HG02970 (cell line): ENCODE measurements around the gene SFTPA2.
"Not testable (repeated sequence)": the region's sequence is repeated elsewhere in the genome, so short reads cannot be mapped to it uniquely, and the experiment has no call there.

ENCODE experiments used
- ATAC-seq: cut with Tn5 transposase; IDR thresholded peaks from one replicate; pipeline ENCODE4 v1.9.1; 2021; ENCODE audit warnings: mild to moderate bottlenecking, moderate library complexity, moderate number of reproducible peaks; ENCODE audit not compliant: unreplicated experiment, low FRiP score

The SFTPA2 gene

DNA sequence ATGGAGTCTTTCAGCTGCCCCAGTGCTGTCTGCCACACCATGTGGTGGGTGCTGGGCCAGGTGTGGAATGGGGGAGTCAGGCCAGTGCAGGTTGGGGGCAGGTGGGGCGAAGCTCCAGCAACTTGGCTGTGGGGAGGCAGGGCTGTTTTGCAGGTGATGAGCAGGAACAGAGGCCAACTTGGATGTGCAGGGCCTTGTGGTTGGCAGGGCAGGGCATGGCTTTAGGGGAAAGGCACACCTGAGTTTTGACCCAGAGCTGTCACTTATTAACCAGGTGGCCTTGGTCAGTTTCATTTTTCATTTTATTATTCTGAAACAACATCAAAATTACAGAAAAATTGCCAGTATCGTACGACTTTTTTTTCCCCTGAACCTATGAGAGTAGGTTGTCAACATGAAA lies 1.1 kb upstream of the SFTPA2 start:
- ATAC-seq = no peak

DNA sequence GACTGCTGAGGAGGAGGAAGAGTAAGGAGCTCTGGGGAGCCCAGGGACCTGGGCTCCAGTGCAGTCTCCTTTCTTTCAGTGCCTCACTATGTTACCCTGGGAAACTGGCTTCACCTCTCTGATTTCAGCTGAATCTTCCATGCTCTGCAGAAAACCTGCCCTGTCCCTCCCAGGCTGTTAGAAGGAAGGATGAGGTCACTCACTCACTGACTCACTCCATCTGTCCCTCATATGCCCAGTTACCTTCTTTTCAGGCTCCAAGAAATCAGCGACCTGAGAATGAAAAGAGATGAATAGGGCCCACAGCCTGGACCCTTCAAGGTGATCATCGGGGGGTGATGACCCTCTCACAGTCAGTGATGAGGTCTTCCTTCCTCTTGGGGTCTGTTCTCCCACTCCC lies 481 bp downstream of the SFTPA2 start:
- no peak for ATAC-seq

DNA sequence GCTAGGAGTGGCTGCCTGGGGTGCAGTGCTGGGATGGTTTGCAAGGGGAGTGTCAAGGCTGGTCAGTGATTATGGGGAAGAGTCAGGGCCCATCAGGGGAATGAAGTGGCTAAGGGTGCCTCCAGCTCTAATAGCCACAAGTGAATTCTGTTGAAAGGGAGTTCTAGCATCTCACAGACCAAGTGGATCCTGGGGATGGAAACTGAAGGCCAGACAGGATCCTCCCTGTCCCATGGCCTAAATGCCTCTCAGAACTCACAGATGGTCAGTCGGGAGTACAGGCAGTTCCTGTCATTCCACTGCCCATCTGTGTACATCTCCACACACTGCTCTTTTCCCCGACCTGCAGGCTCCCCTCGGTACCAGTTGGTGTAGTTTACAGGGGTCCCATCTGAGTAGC lies 3.2 kb downstream of the SFTPA2 start:
- ATAC-seq = not testable (repeated sequence)

DNA sequence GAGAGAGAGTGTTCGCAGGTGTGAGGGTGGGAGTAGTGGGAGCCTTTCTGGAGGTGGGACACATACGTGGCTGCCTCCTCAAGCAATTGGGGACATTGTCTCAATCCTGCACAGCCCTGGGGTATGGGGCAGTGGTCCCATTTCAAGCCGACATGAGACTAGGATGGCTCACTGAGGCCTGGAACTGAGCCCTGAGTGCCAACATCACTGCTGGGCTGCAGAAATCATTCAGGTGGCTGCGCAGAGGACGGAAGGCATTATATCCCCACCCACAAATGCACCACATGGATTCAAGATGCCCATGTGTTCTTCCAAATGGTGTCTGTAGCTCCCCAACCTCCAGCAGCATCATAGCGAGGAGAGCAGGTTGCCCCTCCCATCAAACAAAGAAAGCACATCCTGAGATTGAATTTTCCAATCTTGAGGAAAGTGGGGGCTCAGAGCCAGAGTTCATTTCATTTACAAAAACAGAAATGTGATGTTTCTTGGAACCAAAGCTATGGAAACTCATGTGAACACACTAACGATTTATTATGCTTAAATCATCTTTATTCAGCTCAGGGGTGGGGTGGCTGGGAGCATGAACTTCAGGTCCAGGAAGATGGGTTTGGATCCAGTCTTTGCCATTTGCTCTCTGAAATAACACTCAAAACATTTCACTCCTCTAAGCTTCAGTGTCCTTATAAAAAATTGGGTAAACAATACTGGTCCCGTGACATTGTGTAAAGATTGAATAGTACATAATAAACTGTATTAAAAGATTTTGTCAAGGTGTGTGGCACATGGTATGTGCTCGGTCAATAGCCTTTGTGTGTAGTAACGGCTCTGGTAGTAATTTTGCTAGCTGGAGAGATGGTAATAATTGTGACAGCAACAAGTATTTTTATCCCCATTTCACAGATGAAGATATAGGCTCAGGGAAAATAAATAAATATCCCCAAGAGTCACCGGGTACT lies 4.6 kb downstream of the SFTPA2 start:
- ATAC-seq = no peak

DNA sequence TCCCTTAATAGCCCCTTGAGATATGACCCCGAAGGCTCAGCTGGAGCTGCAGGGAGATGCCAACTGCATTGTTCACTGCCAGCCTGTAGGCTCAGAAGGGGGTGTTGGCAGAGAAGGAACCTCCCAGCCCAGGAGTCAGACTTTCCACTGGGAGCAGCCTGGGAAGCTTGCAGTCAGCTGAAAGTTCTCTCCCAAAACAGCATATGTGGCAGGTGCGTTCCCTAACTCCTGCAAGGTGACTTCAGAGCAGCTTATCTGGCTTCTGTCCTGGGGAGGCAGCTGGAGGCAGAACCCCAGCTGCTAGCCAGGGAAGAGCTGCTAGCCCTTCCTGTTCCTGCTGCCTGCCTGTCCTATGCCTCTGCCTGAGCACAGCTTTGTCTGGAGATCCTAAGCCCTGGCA lies 8.1 kb downstream of the SFTPA2 start:
- no peak for ATAC-seq

DNA sequence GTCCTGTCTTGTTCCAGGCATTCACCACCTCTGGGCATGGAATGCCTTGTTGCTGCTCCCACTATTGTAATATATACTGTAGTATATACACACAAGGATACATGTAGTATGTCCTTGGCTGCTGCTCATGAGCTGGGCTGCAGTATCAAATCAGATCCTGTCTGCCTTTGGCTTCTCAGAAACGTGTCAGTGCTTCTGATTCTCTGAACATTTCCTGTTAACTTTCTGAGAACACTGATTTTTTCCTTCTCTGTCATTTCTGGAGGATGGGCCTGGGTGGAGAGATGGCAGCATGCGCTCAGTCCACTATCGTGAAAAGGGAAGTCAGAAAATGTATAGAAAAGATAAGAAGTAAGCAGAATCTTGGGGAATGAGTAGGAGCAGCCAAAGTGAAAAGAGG lies 12.2 kb downstream of the SFTPA2 start:
- ATAC-seq = no peak

DNA sequence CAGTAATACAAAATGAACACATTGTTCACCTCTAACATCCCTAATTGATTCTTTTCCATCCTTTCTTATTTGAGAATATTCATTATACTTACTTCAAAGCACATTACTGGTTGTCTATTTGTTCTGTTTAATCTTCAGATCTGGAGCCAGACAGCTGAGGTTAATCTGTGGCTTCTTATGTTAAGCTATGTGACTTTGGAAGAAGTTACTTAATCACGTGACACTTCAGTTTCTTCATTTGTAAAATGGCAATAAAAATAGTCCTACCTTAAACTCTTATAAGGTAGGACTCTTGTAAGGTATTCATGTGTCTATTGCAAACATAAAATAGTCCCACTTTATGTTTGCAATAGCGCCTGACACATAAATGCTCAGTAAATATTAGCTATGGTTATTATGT lies 13.1 kb downstream of the SFTPA2 start:
- not testable (repeated sequence) for ATAC-seq

DNA sequence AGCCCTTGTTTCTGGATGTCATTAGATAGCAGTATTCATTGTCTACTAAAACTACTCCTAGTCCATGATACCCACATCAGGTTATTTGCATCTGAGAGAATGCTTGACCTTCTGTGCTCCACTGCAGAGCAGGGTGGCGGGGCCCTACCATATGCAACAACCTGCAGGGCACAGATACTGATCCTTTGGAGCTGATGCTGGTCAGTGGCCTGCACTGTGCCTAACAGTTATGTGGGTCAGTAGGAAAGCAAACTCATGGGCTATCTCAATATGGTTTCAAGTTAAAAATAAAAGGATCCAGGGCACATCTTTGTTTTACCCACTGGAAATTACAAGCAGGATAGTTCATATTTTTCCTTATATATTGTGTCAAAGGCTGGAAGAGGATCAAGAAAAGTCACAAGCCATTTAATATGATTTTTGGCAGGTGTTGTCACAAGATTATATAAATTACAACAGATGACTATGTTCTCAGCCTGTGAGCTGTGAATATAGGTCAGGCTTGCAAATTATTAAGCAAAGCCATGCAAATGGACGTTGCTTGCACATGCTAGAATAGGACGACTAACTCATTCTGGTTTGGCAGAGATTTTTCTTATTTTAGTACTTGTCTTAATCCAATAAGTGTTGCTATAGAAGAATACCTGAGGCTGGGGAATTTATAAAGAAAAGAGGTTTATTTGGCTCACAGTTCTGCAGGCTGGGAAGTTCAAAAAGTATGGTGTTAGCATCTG lies 15.1 kb downstream of the SFTPA2 start:
- ATAC-seq = not testable (repeated sequence)

DNA sequence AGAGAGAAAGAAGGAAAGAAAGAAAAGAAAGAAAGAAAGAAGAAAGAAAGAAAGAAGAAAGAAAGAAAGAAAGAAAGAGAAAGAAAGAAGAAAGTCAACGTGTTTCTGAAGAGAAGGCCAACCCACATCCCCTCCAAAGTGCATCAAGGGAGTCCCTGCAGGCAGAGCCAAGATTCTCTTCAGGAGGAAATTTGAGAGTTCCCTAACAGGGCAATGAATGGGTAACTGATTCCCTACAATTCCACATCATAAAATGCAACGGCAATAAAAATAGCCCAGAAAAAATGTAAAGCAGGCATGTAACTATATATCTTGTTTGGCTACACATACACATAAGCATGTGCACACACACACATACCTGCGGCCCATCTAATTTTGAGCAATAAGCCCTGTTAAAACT lies 15.8 kb downstream of the SFTPA2 start:
- ATAC-seq = not testable (repeated sequence)

DNA sequence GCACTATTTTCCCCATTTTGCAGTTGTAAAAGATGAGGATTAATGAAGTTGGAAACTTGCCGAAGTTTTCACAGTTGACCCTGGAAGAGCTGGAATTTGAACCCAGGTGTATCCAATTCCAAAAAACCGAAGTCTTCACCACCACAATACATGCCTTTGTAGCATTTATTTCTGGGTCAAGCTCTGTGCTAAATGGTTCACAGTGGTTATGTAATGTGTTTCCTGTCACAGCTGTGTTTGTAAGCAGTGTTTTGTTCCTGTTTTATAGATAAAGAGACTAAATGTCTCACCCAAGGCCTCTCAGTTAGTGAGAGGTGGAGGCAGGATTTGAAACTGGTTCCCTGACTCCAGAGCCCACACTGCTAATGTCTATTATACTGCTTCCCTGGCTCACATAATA lies 17.6 kb downstream of the SFTPA2 start:
- no peak for ATAC-seq

DNA sequence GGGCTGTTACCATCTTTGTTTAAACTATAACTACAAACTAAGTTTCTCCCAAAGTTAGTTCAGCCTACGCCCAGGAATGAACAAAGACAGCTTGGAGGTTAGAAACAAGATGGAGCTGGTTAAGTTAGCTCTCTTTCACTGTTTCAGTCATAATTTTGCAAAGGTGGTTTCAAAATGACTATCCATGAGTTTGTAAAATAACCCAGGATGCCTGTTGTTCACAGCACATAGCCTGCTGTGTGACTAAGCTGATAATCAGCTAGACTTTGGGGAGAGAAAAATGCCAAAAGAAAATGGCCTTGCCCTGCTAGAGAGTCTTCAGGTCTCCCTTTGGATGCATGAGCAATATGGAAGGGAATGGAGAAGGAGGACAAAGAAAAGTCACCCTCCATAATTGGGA lies 19.3 kb downstream of the SFTPA2 start:
- ATAC-seq = peak; percentile 67

DNA sequence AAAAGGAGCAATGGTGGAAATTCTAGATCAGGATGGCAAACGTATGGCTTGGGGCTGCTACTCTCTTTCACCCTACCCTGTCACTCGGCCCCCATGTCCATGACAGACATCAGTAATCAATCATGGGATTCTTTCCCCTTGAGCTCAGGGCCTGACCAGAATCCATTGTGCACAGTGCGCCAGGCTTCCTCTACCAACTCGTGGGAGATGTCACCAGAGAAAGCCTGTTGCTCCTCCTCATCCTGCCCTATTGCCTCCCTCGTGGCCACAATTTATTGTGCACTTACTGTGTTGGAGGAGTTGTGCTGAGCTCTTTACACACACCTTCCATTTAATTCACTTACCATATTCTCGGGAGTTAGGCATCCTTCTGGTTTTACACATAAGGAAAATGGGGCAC lies 21.9 kb downstream of the SFTPA2 start:
- not testable (repeated sequence) for ATAC-seq

DNA sequence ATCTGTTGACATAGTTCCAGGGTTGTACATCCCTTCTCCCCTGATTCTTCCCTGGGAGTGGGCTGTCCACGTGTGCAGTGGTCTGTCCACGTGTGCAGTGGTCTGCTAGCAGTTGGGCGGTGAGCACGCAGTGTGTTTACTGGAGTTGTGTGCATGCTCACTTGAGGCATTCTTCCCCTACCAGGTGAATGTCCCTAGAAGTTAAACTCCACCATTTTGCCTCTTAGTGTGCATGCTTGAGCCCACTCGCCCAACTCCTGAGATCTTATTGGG lies 26.4 kb downstream of the SFTPA2 start:
- ATAC-seq = not testable (repeated sequence)

DNA sequence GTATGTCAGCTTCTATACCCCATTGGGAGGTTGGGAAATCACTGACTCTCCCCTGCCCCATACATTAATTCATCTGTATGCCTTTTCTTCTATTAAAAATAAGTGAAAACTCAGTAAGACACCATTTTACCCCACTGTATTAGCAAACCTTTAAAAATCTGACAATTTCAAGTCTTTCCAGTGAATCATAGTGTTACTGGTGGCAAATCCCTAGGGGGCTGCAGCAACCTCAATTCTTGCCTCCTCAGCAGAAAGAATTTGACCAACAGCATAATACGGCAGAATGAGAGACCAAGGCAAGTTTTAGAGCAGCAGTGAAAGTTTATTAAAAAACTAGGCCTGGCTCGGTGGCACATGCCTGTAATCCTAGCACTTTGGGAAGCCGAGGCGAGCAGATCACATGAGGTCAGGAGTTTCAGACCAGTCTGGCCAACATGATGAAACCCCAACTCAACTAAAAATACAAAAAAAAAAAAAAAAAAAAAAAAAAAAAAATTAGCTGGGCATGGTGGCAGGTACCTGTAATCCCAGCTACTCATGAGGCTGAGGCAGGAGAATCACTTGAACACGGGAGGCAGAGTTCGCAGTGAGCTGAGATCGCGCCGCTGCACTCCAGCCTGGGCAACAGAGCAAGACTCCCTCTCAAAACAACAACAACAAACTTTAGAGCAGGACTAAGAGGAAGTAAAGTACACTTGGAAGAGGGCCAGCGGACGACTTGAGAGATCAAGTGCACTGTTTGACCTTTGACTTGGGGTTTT lies 26.9 kb downstream of the SFTPA2 start:
- ATAC-seq = not testable (repeated sequence)

DNA sequence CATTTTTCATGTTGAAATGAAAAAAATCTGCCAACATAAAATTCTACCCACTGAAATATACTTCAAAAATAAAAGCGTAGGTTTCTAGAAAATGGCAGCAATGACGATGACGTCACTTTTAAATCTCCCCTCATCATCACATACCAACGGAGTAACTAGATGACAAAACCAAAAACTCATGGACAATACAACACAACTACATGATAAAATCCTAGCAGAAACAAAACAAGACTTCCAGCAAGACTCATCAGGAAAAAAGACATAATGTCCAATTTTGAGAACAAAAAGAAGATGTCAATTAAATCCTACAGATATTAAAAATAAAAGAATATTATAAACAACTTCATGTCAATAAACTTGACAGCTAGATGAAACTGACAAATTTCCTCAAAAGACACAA lies 31.9 kb downstream of the SFTPA2 start:
- not testable (repeated sequence) for ATAC-seq

DNA sequence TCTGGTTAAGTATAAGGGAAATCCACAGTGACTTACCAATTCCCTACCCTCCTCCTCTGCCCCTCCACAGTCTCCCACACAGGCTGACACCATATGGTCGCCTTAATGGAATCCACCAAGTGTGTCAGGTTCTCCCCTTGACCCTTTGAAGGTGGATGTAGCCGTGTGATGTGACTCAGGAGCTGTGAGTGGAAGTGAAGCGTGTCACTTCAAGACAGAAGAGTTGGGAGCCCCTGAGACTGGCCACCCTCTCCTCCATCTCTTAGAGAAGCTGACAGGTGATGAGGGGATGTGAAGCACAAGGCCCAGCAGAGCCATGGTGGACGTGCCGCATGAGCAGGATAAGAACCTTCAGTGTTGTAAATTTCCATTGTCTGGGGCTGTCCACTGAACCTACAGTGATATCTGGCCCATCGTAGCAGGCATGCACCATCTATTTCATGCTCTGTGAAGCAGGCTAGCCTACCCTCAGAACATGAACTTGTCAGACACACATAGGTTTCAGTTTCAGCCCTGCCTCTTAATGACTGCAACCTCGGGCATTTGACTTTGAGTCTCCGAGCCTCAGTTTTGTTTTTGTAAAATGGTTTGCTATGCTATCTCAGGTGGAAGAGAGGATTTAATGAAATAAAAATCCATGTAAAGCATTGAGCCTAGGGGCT lies 35.0 kb downstream of the SFTPA2 start:
- ATAC-seq = peak; percentile 70

DNA sequence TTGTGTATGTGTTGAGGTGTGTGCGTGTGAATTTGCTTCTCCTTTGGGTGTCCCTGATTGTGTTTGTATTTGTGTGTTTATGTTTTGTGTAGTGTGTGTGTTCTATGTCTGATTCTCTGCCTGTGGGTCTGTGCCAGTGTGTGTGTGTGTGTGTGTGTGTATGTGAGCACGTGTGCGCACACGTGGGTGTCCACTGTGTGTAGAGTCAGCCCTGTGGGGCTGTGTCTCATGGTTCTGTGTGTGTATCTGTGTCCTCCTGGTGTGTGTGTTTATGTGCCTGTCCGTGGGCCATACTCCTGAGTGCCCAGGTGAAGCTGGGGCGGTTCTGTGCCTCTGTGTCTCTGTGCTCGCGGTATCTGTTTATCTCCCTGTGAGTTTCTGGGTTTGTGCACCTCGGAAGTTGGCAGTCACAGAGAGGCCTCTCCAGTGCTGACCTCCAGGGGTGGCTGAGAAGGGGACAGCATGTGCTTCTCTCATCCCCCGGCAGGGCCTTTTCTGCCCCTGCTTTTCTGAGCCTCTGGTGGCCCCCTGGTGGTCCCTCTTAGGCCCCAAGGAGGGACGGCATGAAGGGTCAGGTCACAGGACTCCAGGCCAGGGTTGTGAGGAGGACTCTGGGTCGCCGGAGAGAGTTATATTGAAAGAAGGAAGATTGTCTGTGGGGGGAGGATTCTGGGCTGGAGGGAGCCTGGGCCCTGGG lies 36.9 kb downstream of the SFTPA2 start:
- not testable (repeated sequence) for ATAC-seq

DNA sequence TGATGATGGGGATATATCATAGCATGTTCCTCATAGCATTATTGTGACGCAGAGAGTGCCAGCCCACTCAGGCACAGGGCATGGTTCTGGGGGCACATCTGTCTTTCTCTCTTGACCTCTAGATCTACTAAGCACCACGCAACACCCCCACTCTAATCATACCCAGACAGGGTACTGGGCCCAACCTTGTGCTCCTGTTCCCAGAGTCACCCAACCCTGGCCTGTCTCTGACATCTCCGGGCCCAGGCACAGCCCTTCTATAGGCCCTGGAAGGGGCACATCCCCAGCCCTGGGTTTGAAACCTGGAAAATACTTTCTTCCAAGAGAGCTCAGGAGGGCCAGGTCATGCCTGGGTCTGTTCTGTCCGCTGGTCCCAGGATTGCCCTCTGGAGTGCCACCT lies 37.7 kb downstream of the SFTPA2 start:
- ATAC-seq = not testable (repeated sequence)

DNA sequence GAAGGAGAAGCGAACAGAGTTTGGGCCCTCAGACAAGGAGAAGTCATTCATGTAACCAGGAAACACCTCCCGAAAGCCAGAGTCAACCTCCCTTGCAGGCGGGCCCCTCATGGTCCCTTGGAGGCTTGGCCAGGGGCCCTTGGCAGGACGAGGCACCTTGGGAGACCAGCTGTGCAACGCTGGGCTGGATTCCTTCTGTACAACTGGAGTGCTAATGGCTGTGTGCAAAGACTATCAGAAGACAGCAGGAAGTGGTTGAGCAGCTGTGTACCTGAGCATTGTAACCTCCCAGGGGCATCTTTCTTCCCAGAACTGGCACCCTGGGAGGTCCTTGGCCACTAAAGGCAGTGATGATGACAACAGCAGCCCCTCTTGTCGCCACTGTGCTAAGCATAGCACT lies 38.5 kb downstream of the SFTPA2 start:
- ATAC-seq = not testable (repeated sequence)

DNA sequence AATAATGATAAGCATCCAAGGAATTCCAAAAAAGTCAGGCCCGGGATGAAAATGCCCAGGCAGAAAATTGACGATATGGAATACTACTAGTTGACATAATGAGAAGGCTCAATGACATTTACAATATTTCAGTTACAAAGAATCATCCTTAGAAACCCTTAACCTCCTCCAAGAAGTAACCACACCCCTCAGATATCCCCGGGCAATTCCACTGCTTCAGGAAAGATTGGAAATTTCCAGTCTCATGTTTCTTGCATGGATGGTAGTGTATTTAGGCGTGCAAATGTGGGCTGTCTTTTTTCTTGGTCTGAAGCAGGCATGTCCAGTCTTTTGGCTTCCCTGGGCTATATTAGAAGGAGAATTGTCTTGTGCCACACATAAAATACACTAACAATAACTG lies 42.6 kb downstream of the SFTPA2 start:
- ATAC-seq = not testable (repeated sequence)
